Muscle of leg (tissue), 11 donors: ENCODE measurements around the gene TIPIN. TPM values are rescaled to one million over a fixed set of nuclear protein-coding genes. Genes with fewer than 3 reads are reported as not detected.
"Not testable (repeated sequence)": the region's sequence is repeated elsewhere in the genome, so short reads cannot be mapped to it uniquely, and the experiment has no call there.

Experiments
- DNase-seq: peaks from one replicate; pipeline ENCODE4 v3.0.0; 2013
- H3K27ac ChIP-seq: one replicate; pipeline ENCODE4 v1.5.1; 2013; ENCODE audit warnings: mild to moderate bottlenecking, low read length, control low read depth
- H3K27me3 ChIP-seq: one replicate; pipeline ENCODE4 v1.6.1; 2013; ENCODE audit warnings: low read length; ENCODE audit not compliant: control insufficient read depth, insufficient read depth
- H3K36me3 ChIP-seq: one replicate; pipeline ENCODE4 v1.6.1; 2013; ENCODE audit warnings: low read length; ENCODE audit not compliant: control insufficient read depth, insufficient read depth
- H3K4me1 ChIP-seq: one replicate; pipeline ENCODE4 v1.6.1; 2013; ENCODE audit warnings: low read length; ENCODE audit not compliant: control insufficient read depth, insufficient read depth
- H3K4me3 ChIP-seq: one replicate; pipeline ENCODE4 v1.5.1; 2013; ENCODE audit warnings: low read length, control low read depth
- H3K9me3 ChIP-seq: replicated peaks from 2 replicates; pipeline ENCODE4 v1.6.1; 2013; ENCODE audit warnings: low read depth, low read length; ENCODE audit not compliant: control insufficient read depth
- WGBS: methylation state at CpG from one replicate; pipeline ENCODE4 v1.1.5; 2013; ENCODE audit warnings: missing lambda C conversion rate; ENCODE audit not compliant: insufficient coverage; 5-methylcytosine and 5-hydroxymethylcytosine counted together
- polyA plus RNA-seq, 8 donors: library from polyadenylated mRNA; unstranded; fragments of 120-200 nt; gene quantifications; one replicate each; pipeline versions ENCODE4 v1.2.1 to v1.2.3, GENCODE V29; 2013; ENCODE audit warnings: inconsistent platforms in 1 of 8, low replicate concordance in 1 of 8; ENCODE audit not compliant: insufficient read length in 8 of 8, insufficient read depth in 1 of 8
- total RNA-seq: library from RNA; stranded (reverse); fragments of 120-200 nt; gene quantifications from one replicate; pipeline ENCODE4 v1.2.4, GENCODE V29; 2013

Gene TIPIN
- total and polyA plus RNA-seq, 9 donors, result 9.1 to 12.7 (median 11.0) TPM

GRCh38 chr15:66361745-66362460, 5.4 kb upstream of the TIPIN start:
- not testable (repeated sequence) for H3K27ac ChIP-seq, H3K9me3 ChIP-seq, H3K27me3 ChIP-seq, H3K4me1 ChIP-seq, DNase-seq, H3K4me3 ChIP-seq, H3K36me3 ChIP-seq
- 87% methylated on average over 7 of the region's 15 CpGs for WGBS

GRCh38 chr15:66359740-66360139, 3.3 kb upstream of the TIPIN start:
- H3K9me3 ChIP-seq, result no peaks in the 10 kb centered on the region
- no peak for DNase-seq
- no peaks in the 10 kb centered on the region for H3K36me3 ChIP-seq
- no peaks in the 10 kb centered on the region for H3K27me3 ChIP-seq
- no peak overlapping the region for H3K27ac ChIP-seq
- 60% methylated on average over 4 of the region's 7 CpGs for whole genome bisulfite sequencing
- peaks cover 10% of the 10 kb centered on the region for H3K4me1 ChIP-seq
- no peak overlapping the region for H3K4me3 ChIP-seq

GRCh38 chr15:66356077-66356358, 467 bp downstream of the TIPIN start:
- no peak for DNase-seq
- H3K4me1 ChIP-seq, result peaks cover 10% of the 10 kb centered on the region
- H3K9me3 ChIP-seq, result no peaks in the 10 kb centered on the region
- H3K36me3 ChIP-seq, result peaks cover 2% of the 10 kb centered on the region
- H3K27ac ChIP-seq, result peak overlapping the region; percentile 81
- no peaks in the 10 kb centered on the region for H3K27me3 ChIP-seq
- 0% methylated on average over 10 of the region's 12 CpGs for WGBS
- peak overlapping the region; percentile 87 for H3K4me3 ChIP-seq

GRCh38 chr15:66348530-66348929, 8.0 kb downstream of the TIPIN start:
- H3K27ac ChIP-seq, H3K27me3 ChIP-seq, H3K4me1 ChIP-seq, H3K9me3 ChIP-seq, DNase-seq, H3K4me3 ChIP-seq: not testable (repeated sequence)
- 74% methylated on average over 5 of the region's 5 CpGs for WGBS
- peaks cover 26% of the 10 kb centered on the region for H3K36me3 ChIP-seq

GRCh38 chr15:66328771-66329170, 27.7 kb downstream of the TIPIN start:
- no peaks in the 10 kb centered on the region for H3K4me1 ChIP-seq
- no peaks in the 10 kb centered on the region for H3K27me3 ChIP-seq
- peaks cover 53% of the 10 kb centered on the region for H3K36me3 ChIP-seq
- no peak overlapping the region for H3K4me3 ChIP-seq
- WGBS, result 86% methylated on average over 10 of the region's 14 CpGs
- no peak for DNase-seq
- H3K9me3 ChIP-seq, result no peaks in the 10 kb centered on the region
- H3K27ac ChIP-seq, result no peak overlapping the region

GRCh38 chr15:66327736-66328135, 28.7 kb downstream of the TIPIN start:
- WGBS, result 95% methylated on average over 4 of the region's 4 CpGs
- H3K36me3 ChIP-seq, result peaks cover 55% of the 10 kb centered on the region
- no peak for DNase-seq

GRCh38 chr15:66326051-66326450, 30.4 kb downstream of the TIPIN start:
- Histone ChIP-seq H3K4me3 (no peak overlapping the region), H3K9me3 (no peaks in the 10 kb centered on the region), H3K36me3 (peaks cover 56% of the 10 kb centered on the region), H3K27me3 (no peaks in the 10 kb centered on the region), H3K27ac (no peak overlapping the region), H3K4me1 (no peaks in the 10 kb centered on the region)
- DNase-seq, result no peak
- 97% methylated on average over 6 of the region's 11 CpGs for WGBS

More at GRCh38 chr15:66327736-66328135, 28.7 kb downstream of the TIPIN start:
- Histone ChIP-seq H3K4me3 (no peak overlapping the region), H3K27me3 (no peaks in the 10 kb centered on the region), H3K9me3 (no peaks in the 10 kb centered on the region), H3K4me1 (no peaks in the 10 kb centered on the region), H3K27ac (no peak overlapping the region)

- Histone ChIP-seq H3K4me1 (no peaks in the 10 kb centered on the region), H3K36me3 (peaks cover 55% of the 10 kb centered on the region), H3K4me3 (no peak overlapping the region), H3K27me3 (no peaks in the 10 kb centered on the region), H3K27ac (no peak overlapping the region), H3K9me3 (no peaks in the 10 kb centered on the region)
- no peak for DNase-seq
- WGBS, result 67% methylated on average over 1 of the region's 12 CpGs
These were observed 33.1 kb downstream of the TIPIN start for GRCh38 chr15:66323312-66323928.

GRCh38 chr15:66312144-66312543, 44.3 kb downstream of the TIPIN start:
- WGBS, result no CpG with 5 or more reads among the region's 2 CpGs
- Histone ChIP-seq H3K9me3 (no peaks in the 10 kb centered on the region), H3K4me1 (no peaks in the 10 kb centered on the region), H3K27me3 (no peaks in the 10 kb centered on the region), H3K27ac (no peak overlapping the region), H3K4me3 (no peak overlapping the region), H3K36me3 (peaks cover 64% of the 10 kb centered on the region)
- DNase-seq, result no peak

- H3K27ac ChIP-seq, result no peak overlapping the region
- no peaks in the 10 kb centered on the region for H3K9me3 ChIP-seq
- DNase-seq, result no peak
- H3K36me3 ChIP-seq, result peaks cover 61% of the 10 kb centered on the region
- WGBS, result 50% methylated on average over 1 of the region's 2 CpGs
- H3K4me1 ChIP-seq, result no peaks in the 10 kb centered on the region
- H3K27me3 ChIP-seq, result no peaks in the 10 kb centered on the region
- H3K4me3 ChIP-seq, result no peak overlapping the region
These were observed 45.7 kb downstream of the TIPIN start for GRCh38 chr15:66310786-66311185.
